Endothelial cell of umbilical vein (primary cell): ENCODE data around the gene FBXO7.

Source experiments
- CTCF ChIP-seq, 2 donors: IDR thresholded peaks; 1 replicate in 1 of 2; 2 replicates in 1 of 2; pipeline ENCODE4 v1.5.1; 2011; ENCODE audit warnings: low read length in 2 of 2, mild to moderate bottlenecking in 2 of 2, moderate library complexity in 2 of 2, control low read depth in 1 of 2, inconsistent platforms in 1 of 2, low read depth in 1 of 2; ENCODE audit not compliant: insufficient read depth in 1 of 2; ENCODE audit errors: extremely low read depth in 1 of 2
- MAX ChIP-seq: IDR thresholded peaks from 2 replicates; pipeline ENCODE4 v1.6.1; 2011; ENCODE audit not compliant: insufficient read depth, insufficient read length

- no peak for TF ChIP-seq MAX
- no peak for TF ChIP-seq CTCF (IDR thresholded peaks at IDR 0.05; ENCODE audit: extremely low read depth in 1 of 2, insufficient read depth in 1 of 2, low read depth in 1 of 2, low read length in 2 of 2)
These were observed 36.7 kb downstream of the FBXO7 start for GRCh38 chr22:32511274-32511673.
